PFSK-1 (cell line): ENCODE results near the gene DDOST.

Experiments used
- FOXP2 ChIP-seq: optimal IDR thresholded peaks from 2 replicates; pipeline ENCODE3; 2011; ENCODE audit warnings: borderline replicate concordance, control low read depth, inconsistent platforms; ENCODE audit not compliant: insufficient read depth; ENCODE audit errors: extremely low read length, extremely low read depth
- POLR2AphosphoS5 ChIP-seq: IDR thresholded peaks from 2 replicates; pipeline ENCODE4 v1.6.1; 2012; ENCODE audit warnings: low read depth, mild to moderate bottlenecking, control low read depth, low read length, moderate library complexity
- SIN3A ChIP-seq: IDR thresholded peaks from 2 replicates; pipeline ENCODE4 v1.6.1; 2012; ENCODE audit warnings: mild to moderate bottlenecking, low read length, moderate library complexity, borderline replicate concordance; ENCODE audit not compliant: insufficient read depth
- TAF1 ChIP-seq: IDR thresholded peaks from 2 replicates; pipeline ENCODE4 v1.6.1; 2012; ENCODE audit warnings: low read length, control low read depth, borderline replicate concordance; ENCODE audit not compliant: insufficient read depth
- TF ChIP-seq, protein P1 (sequence below), 2 experiments: IDR thresholded peaks; 2 replicates each; pipeline versions ENCODE4 v1.6.1 to v1.8.0; 2011 to 2012; ENCODE audit warnings: low read depth in 2 of 2, low read length in 2 of 2, control low read depth in 1 of 2, inconsistent platforms in 1 of 2, mild to moderate bottlenecking in 1 of 2, moderate library complexity in 1 of 2; ENCODE audit not compliant: insufficient read depth in 1 of 2

DNA sequence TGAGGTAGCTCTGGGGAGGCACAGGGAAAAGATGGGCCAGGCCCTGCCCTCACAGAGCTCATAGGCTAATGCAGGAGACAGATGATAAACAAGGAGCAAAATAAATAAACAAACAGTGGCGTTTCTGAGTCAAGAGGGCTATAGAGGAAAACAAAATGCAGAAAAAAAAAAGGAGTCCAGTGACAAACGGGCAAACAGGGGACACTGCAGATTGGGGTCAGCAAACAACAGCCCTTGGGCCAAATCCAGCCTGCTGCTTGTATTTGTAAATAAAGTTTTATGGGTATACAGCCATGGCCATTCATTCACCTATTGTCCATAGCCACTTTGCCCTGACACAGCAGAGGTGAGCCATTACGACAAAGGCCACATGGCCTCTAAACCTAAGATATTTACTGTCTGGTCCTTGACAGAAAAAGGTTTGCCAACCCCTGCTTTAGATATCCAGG is 47.0 kb downstream of the DDOST start:
- no peak for TF ChIP-seq TAF1
- TF ChIP-seq, protein P1, sequence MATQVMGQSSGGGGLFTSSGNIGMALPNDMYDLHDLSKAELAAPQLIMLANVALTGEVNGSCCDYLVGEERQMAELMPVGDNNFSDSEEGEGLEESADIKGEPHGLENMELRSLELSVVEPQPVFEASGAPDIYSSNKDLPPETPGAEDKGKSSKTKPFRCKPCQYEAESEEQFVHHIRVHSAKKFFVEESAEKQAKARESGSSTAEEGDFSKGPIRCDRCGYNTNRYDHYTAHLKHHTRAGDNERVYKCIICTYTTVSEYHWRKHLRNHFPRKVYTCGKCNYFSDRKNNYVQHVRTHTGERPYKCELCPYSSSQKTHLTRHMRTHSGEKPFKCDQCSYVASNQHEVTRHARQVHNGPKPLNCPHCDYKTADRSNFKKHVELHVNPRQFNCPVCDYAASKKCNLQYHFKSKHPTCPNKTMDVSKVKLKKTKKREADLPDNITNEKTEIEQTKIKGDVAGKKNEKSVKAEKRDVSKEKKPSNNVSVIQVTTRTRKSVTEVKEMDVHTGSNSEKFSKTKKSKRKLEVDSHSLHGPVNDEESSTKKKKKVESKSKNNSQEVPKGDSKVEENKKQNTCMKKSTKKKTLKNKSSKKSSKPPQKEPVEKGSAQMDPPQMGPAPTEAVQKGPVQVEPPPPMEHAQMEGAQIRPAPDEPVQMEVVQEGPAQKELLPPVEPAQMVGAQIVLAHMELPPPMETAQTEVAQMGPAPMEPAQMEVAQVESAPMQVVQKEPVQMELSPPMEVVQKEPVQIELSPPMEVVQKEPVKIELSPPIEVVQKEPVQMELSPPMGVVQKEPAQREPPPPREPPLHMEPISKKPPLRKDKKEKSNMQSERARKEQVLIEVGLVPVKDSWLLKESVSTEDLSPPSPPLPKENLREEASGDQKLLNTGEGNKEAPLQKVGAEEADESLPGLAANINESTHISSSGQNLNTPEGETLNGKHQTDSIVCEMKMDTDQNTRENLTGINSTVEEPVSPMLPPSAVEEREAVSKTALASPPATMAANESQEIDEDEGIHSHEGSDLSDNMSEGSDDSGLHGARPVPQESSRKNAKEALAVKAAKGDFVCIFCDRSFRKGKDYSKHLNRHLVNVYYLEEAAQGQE (IDR thresholded peaks at IDR 0.05; ENCODE audit: insufficient read depth in 1 of 2, low read depth in 2 of 2, low read length in 2 of 2), result no peak
- no peak for TF ChIP-seq SIN3A
- TF ChIP-seq POLR2AphosphoS5, result no peak
- no peak for TF ChIP-seq FOXP2
